GM23338 (cell line): ENCODE measurements around the gene KIAA1755. TPM values are rescaled to one million over a fixed set of nuclear protein-coding genes. Genes with fewer than 3 reads are reported as not detected.

Experiments
- ATAC-seq: fragments of 200-7000 bp; cut with Tn5 transposase; 3 replicates; pipeline ENCODE4 v1.9.1; 2020
- DNase-seq: peaks from one replicate; pipeline ENCODE4 v3.0.0-alpha.2; 2015; ENCODE audit warnings: low spot score
- H2AFZ ChIP-seq: fragments of 200-600 bp; sonication (generic); 2 replicates; pipeline ENCODE4 v1.8.0; 2016; ENCODE audit warnings: antibody characterized with exemption, mild to moderate bottlenecking, moderate library complexity
- H3F3A ChIP-seq: fragments of 200-600 bp; sonication (generic); replicated peaks from 2 replicates; pipeline ENCODE4 v1.8.0; 2017; ENCODE audit warnings: antibody characterized with exemption, mixed run types, low read depth
- H3K27ac ChIP-seq: fragments of 200-600 bp; sonication (generic); 2 replicates; pipeline ENCODE4 v1.6.1; 2016; ENCODE audit warnings: low read depth
- H3K27me3 ChIP-seq: fragments of 200-600 bp; sonication (generic); 2 replicates; pipeline ENCODE4 v1.8.0; 2016; ENCODE audit warnings: mild to moderate bottlenecking, mixed run types, moderate library complexity; ENCODE audit not compliant: insufficient read depth
- H3K36me3 ChIP-seq: fragments of 200-600 bp; sonication (generic); 2 replicates; pipeline ENCODE4 v1.8.0; 2016; ENCODE audit warnings: mild to moderate bottlenecking; ENCODE audit not compliant: insufficient read depth
- H3K4me1 ChIP-seq: fragments of 200-600 bp; sonication (generic); 2 replicates; pipeline ENCODE4 v1.8.0; 2016; ENCODE audit warnings: mild to moderate bottlenecking, moderate library complexity; ENCODE audit not compliant: insufficient read depth
- H3K4me2 ChIP-seq: fragments of 200-600 bp; sonication (generic); 2 replicates; pipeline ENCODE4 v1.7.1; 2017; ENCODE audit warnings: mixed run types
- H3K4me3 ChIP-seq: fragments of 200-600 bp; sonication (generic); 2 replicates; pipeline ENCODE4 v1.6.1; 2016; ENCODE audit warnings: mixed run types
- H3K79me2 ChIP-seq: fragments of 200-600 bp; sonication (generic); replicated peaks from 2 replicates; pipeline ENCODE4 v1.8.0; 2017; ENCODE audit warnings: mild to moderate bottlenecking; ENCODE audit not compliant: insufficient read depth
- H3K9me2 ChIP-seq: fragments of 200-600 bp; sonication (generic); 2 replicates; pipeline ENCODE4 v1.8.0; 2017; ENCODE audit not compliant: insufficient read depth
- H4K20me1 ChIP-seq: fragments of 200-600 bp; sonication (generic); replicated peaks from 2 replicates; pipeline ENCODE4 v1.8.0; 2017; ENCODE audit warnings: mild to moderate bottlenecking; ENCODE audit not compliant: insufficient read depth
- H3K27ac Mint-ChIP-seq: 2 replicates; pipeline ENCODE4 v1.8.0; 2020; ENCODE audit warnings: inconsistent platforms, mild to moderate bottlenecking, moderate library complexity, mixed read lengths
- H3K27me3 Mint-ChIP-seq: 3 replicates; pipeline ENCODE4 v1.8.0; 2022; ENCODE audit warnings: low read depth, mild to moderate bottlenecking, moderate library complexity, mixed read lengths, inconsistent platforms; ENCODE audit not compliant: insufficient read depth, poor library complexity
- H3K36me3 Mint-ChIP-seq: 3 replicates; pipeline ENCODE4 v1.8.0; 2021; ENCODE audit warnings: low read depth, mild to moderate bottlenecking, inconsistent platforms, moderate library complexity, mixed read lengths
- H3K4me1 Mint-ChIP-seq: 3 replicates; pipeline ENCODE4 v1.8.0; 2020; ENCODE audit warnings: mild to moderate bottlenecking, inconsistent platforms, mixed read lengths
- H3K4me3 Mint-ChIP-seq: 3 replicates; pipeline ENCODE4 v1.8.0; 2021; ENCODE audit warnings: moderate library complexity, mild to moderate bottlenecking, inconsistent platforms, mixed read lengths
- H3K9me3 Mint-ChIP-seq: 3 replicates; pipeline ENCODE4 v1.8.0; 2020; ENCODE audit warnings: moderate library complexity, mild to moderate bottlenecking, inconsistent platforms, mixed read lengths
- CREB1 ChIP-seq: fragments of 250-450 bp; sonication (Bioruptor Pico); IDR thresholded peaks from 2 replicates; pipeline ENCODE4 v1.5.0; 2020; ENCODE audit warnings: low read depth, mild to moderate bottlenecking, moderate library complexity
- CTCF ChIP-seq, 2 experiments: fragments of 200-600 bp in 1 of 2; sonication (generic) in 1 of 2; conservative IDR thresholded peaks; 2 replicates each; pipeline versions ENCODE4 v1.5.1 to v1.6.1; 2016 to 2017; ENCODE audit warnings: antibody characterized with exemption in 2 of 2, low read depth in 2 of 2, mild to moderate bottlenecking in 2 of 2, moderate library complexity in 1 of 2
- EZH2 ChIP-seq: fragments of 200-600 bp; sonication (generic); IDR thresholded peaks from one replicate; pipeline ENCODE4 v1.8.0; 2017; ENCODE audit warnings: antibody characterized with exemption, mild to moderate bottlenecking, low read depth; ENCODE audit not compliant: unreplicated experiment
- EZH2phosphoT487 ChIP-seq: fragments of 200-600 bp; sonication (generic); IDR thresholded peaks from one replicate; pipeline ENCODE4 v1.8.1; 2018; ENCODE audit warnings: antibody characterized with exemption; ENCODE audit not compliant: unreplicated experiment
- JUNB ChIP-seq: IDR thresholded peaks from one replicate; pipeline ENCODE4 v1.6.1; 2016; ENCODE audit warnings: antibody characterized with exemption; ENCODE audit not compliant: unreplicated experiment
- POLR2AphosphoS5 ChIP-seq: IDR thresholded peaks from 2 replicates; pipeline ENCODE4 v1.6.1; 2016; ENCODE audit warnings: antibody characterized with exemption, low read depth
- STAT1 ChIP-seq: IDR thresholded peaks from one replicate; pipeline ENCODE4 v1.6.1; 2016; ENCODE audit warnings: antibody characterized with exemption; ENCODE audit not compliant: unreplicated experiment
- ZNF114 ChIP-seq: fragments of 250-450 bp; sonication (Bioruptor Pico); IDR thresholded peaks from 2 replicates; pipeline ENCODE4 v1.5.0; 2020; ENCODE audit warnings: mild to moderate bottlenecking, moderate library complexity
- ZNF331 ChIP-seq: fragments of 250-450 bp; sonication (Bioruptor Pico); IDR thresholded peaks from 2 replicates; pipeline ENCODE4 v1.5.0; 2020; ENCODE audit warnings: low read depth, mild to moderate bottlenecking, moderate library complexity
- polyA plus RNA-seq: library from polyadenylated mRNA; unstranded; fragments of >200 nt; fragmentation: Nextera tagmentation; extraction: Ambion mirVana; gene quantifications from 2 replicates; pipeline ENCODE4 v1.2.1, GENCODE V29; 2016
- total RNA-seq: library from RNA; depleted of rRNA; stranded (reverse); fragments of >200 nt; shearing (Covaris generic); gene quantifications from 2 replicates; pipeline ENCODE4 v1.2.3, GENCODE V29; 2014
- TF ChIP-seq, protein P1 (sequence below): IDR thresholded peaks from one replicate; pipeline ENCODE4 v1.6.1; 2018; ENCODE audit warnings: antibody characterized with exemption; ENCODE audit not compliant: unreplicated experiment

The KIAA1755 gene
- total and polyA plus RNA-seq, 2 experiments from 2014 or later, result 0.28 TPM; not detected in 1

DNA sequence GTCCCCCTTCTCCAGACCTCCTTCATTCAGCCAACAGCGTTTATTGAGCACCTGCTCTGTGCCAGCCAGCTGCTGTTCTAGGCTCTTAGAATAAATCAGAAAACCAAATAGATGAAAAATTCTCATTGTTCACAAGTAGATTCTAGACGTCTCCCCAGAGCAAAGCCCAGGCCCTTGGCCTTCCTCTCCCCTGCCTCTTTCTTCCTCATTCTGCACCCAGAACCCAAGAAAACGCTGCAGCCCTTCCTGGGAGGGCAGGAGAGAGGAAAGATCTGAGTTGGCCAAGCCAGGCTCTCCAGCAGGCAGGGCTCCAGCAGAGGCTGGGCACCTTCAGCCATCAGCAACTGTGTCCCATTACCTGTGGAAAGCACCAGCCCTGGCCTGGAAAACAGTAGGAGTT is 31.4 kb upstream of the KIAA1755 start:
- Histone ChIP-seq H3K4me3 (no peak overlapping the region), H3K36me3 (no peaks in the 10 kb centered on the region), H4K20me1 (no peaks in the 10 kb centered on the region), H2AFZ (no peak overlapping the region), H3K4me1 (no peaks in the 10 kb centered on the region), H3K27ac (no peak overlapping the region), H3K79me2 (no peaks in the 10 kb centered on the region), H3K4me2 (no peak overlapping the region), H3F3A (no peaks in the 10 kb centered on the region), H3K9me2 (no peaks in the 10 kb centered on the region), H3K27me3 (no peaks in the 10 kb centered on the region)
- DNase-seq (no peak), ATAC-seq (no peak)
- H3K4me1 Mint-ChIP-seq, result peaks cover 20% of the 10 kb centered on the region
- H3K9me3 Mint-ChIP-seq, result no peaks in the 10 kb centered on the region
- H3K4me3 Mint-ChIP-seq, result no peak overlapping the region
- H3K27ac Mint-ChIP-seq, result no peak overlapping the region
- TF ChIP-seq EZH2phosphoT487 (no peak), ZNF331 (CRISPR knock-in tag) (no peak), EZH2 (no peak), STAT1 (no peak), JUNB (no peak), CREB1 (CRISPR knock-in tag) (no peak), ZNF114 (CRISPR knock-in tag) (no peak), POLR2AphosphoS5 (no peak), CTCF (conservative IDR thresholded peaks at IDR 0.05; ENCODE audit: low read depth in 2 of 2) (no peak)
- TF ChIP-seq, protein P1, sequence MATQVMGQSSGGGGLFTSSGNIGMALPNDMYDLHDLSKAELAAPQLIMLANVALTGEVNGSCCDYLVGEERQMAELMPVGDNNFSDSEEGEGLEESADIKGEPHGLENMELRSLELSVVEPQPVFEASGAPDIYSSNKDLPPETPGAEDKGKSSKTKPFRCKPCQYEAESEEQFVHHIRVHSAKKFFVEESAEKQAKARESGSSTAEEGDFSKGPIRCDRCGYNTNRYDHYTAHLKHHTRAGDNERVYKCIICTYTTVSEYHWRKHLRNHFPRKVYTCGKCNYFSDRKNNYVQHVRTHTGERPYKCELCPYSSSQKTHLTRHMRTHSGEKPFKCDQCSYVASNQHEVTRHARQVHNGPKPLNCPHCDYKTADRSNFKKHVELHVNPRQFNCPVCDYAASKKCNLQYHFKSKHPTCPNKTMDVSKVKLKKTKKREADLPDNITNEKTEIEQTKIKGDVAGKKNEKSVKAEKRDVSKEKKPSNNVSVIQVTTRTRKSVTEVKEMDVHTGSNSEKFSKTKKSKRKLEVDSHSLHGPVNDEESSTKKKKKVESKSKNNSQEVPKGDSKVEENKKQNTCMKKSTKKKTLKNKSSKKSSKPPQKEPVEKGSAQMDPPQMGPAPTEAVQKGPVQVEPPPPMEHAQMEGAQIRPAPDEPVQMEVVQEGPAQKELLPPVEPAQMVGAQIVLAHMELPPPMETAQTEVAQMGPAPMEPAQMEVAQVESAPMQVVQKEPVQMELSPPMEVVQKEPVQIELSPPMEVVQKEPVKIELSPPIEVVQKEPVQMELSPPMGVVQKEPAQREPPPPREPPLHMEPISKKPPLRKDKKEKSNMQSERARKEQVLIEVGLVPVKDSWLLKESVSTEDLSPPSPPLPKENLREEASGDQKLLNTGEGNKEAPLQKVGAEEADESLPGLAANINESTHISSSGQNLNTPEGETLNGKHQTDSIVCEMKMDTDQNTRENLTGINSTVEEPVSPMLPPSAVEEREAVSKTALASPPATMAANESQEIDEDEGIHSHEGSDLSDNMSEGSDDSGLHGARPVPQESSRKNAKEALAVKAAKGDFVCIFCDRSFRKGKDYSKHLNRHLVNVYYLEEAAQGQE, result no peak
- no peaks in the 10 kb centered on the region for H3K36me3 Mint-ChIP-seq
- H3K27me3 Mint-ChIP-seq, result peaks cover 11% of the 10 kb centered on the region
